Right atrium auricular region (tissue), 2 donors: Measurements from ENCODE around the gene HINT3. TPM values are rescaled to one million over a fixed set of nuclear protein-coding genes. Genes with fewer than 3 reads are reported as not detected.
"Not testable (repeated sequence)": the region's sequence is repeated elsewhere in the genome, so short reads cannot be mapped to it uniquely, and the experiment has no call there.

Source experiments
- DNase-seq: peaks from one replicate; pipeline ENCODE4 v3.0.0-alpha.2; 2019; ENCODE audit warnings: low spot score
- H3K27ac ChIP-seq, 2 donors: fragments of 200-600 bp; sonication (generic); 1 replicate in 1 of 2; 2 replicates in 1 of 2; pipeline ENCODE4 v1.5.1; 2016 to 2019
- H3K27me3 ChIP-seq, 2 donors: fragments of 200-600 bp; sonication (generic); one replicate each; pipeline versions ENCODE4 v1.5.1 to v1.6.0; 2017 to 2019
- H3K36me3 ChIP-seq: fragments of 200-600 bp; sonication (generic); one replicate; pipeline ENCODE4 v1.5.1; 2016
- H3K4me1 ChIP-seq, 2 donors: fragments of 200-600 bp; sonication (generic); one replicate each; pipeline versions ENCODE4 v1.5.1 to v1.6.0; 2017 to 2019
- H3K4me3 ChIP-seq, 2 donors: fragments of 200-600 bp; sonication (generic); 1 replicate in 1 of 2; 2 replicates in 1 of 2; pipeline ENCODE4 v1.5.1; 2017 to 2019; ENCODE audit warnings: mild to moderate bottlenecking in 1 of 2, moderate library complexity in 1 of 2
- H3K9me3 ChIP-seq, 2 donors: fragments of 200-600 bp; sonication (generic); one replicate each; pipeline ENCODE4 v1.5.1; 2019
- total RNA-seq, 2 donors: library from RNA; depleted of rRNA; stranded (reverse); fragments of >200 nt; gene quantifications; one replicate each; pipeline ENCODE4 v1.1.0, GENCODE V29; 2016
- TF ChIP-seq, protein P1 (sequence below), 2 donors: fragments of 200-600 bp; sonication (generic); IDR thresholded peaks; one replicate each; pipeline ENCODE4 v1.5.1; 2019; ENCODE audit warnings: antibody characterized with exemption in 2 of 2

Gene HINT3
- total RNA-seq, 2 donors from 2014 or later: 16.6 to 30.2 TPM

DNA sequence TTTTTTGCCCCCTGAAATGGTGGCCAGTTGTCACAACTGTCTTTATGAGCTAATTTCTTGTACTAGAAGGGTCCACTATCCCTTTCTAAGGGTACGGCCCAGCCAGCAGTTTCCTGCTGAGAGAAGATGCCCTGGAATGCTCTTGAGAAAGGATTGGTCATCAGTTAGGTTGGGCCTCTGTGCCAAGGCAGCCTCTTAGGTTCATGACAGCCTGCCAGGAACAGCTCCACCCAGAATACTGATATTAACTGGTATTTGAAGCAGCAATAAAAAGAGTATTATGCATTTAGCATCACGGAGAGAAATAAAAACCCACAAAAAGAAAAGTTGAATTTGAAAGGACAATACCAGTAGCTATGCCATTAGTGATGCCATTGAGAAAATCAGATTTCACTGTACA lies 9.0 kb upstream of the HINT3 start:
- TF ChIP-seq, protein P1, sequence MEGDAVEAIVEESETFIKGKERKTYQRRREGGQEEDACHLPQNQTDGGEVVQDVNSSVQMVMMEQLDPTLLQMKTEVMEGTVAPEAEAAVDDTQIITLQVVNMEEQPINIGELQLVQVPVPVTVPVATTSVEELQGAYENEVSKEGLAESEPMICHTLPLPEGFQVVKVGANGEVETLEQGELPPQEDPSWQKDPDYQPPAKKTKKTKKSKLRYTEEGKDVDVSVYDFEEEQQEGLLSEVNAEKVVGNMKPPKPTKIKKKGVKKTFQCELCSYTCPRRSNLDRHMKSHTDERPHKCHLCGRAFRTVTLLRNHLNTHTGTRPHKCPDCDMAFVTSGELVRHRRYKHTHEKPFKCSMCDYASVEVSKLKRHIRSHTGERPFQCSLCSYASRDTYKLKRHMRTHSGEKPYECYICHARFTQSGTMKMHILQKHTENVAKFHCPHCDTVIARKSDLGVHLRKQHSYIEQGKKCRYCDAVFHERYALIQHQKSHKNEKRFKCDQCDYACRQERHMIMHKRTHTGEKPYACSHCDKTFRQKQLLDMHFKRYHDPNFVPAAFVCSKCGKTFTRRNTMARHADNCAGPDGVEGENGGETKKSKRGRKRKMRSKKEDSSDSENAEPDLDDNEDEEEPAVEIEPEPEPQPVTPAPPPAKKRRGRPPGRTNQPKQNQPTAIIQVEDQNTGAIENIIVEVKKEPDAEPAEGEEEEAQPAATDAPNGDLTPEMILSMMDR (IDR thresholded peaks at IDR 0.05): no peak
- H3K9me3 ChIP-seq: no peaks in the 10 kb centered on the region
- H3K27me3 ChIP-seq: no peaks in the 10 kb centered on the region
- DNase-seq: no peak
- no peak overlapping the region for H3K4me3 ChIP-seq
- peaks cover 0 to 19% of the 10 kb centered on the region in 2 donors for H3K4me1 ChIP-seq
- no peak overlapping the region for H3K27ac ChIP-seq
- no peaks in the 10 kb centered on the region for H3K36me3 ChIP-seq

DNA sequence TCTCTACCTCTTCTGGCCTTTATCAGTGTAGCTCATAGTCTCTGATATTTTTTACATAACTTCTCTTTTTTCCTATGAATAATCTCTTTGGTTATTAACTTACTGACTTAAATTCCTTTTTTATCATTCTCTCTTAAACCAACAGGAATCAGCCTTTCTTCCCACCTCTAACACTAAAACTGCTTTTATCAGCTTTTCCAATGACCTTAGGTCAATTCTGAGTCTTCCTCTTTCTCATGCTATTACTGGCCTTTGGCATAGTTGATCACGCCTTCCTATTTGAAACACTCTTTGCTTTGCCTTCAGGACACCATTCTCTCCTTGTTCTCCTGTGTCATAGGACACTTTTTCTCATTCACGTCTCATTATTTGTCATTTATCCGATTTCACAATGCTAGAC lies 8.1 kb upstream of the HINT3 start:
- Histone ChIP-seq H3K27me3 (no peaks in the 10 kb centered on the region), H3K27ac (no peak overlapping the region), H3K4me3 (no peak overlapping the region), H3K4me1 (peaks cover 0 to 19% of the 10 kb centered on the region in 2 donors), H3K36me3 (no peaks in the 10 kb centered on the region), H3K9me3 (no peaks in the 10 kb centered on the region)
- TF ChIP-seq, protein P1 (IDR thresholded peaks at IDR 0.05): no peak
- no peak for DNase-seq

DNA sequence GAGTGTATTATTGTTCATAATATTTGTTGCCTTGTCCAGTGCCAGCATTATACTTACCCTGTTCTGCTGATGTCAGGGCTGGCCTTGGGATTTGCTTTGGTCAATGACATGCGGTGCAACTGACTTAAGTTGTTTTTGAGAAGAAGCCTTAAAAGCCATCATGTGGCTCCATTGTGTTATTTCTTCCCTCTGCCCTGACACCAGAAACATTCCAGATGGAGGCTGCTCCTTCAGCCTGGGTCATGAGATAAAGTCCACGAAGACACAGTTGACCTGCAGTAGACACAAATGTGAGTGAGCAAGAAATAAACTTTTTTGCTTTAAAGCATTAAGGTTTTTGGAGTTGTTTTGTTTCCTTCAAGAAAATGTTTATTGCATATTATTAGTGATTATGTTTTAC lies 7.5 kb upstream of the HINT3 start:
- Histone ChIP-seq H3K4me3 (no peak overlapping the region), H3K27me3 (no peaks in the 10 kb centered on the region), H3K4me1 (peaks cover 0 to 19% of the 10 kb centered on the region in 2 donors), H3K27ac (no peak overlapping the region), H3K36me3 (no peaks in the 10 kb centered on the region), H3K9me3 (no peaks in the 10 kb centered on the region)
- DNase-seq: no peak
- TF ChIP-seq, protein P1 (IDR thresholded peaks at IDR 0.05): no peak

DNA sequence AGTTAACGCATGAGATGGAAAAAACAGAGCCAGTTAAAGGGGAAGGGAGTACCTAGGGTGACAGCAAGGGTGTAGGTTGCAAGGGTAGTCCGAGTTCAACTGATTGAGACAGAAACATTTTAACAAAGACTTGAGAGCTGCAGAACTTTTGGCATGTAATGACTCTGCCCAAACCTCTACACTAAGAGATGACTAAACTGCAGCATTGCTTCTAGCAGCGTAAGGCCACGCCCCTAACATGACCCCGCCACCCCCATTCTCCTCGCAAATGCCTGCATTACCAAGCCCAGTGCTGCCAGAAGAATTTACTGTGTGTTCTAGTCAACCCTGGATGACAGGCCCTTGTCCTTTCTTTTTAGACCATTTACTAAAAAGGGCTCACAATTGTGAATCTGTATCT lies 6.3 kb upstream of the HINT3 start:
- Histone ChIP-seq H3K4me3 (no peak overlapping the region), H3K9me3 (no peaks in the 10 kb centered on the region), H3K36me3 (no peaks in the 10 kb centered on the region), H3K27me3 (no peaks in the 10 kb centered on the region), H3K4me1 (peaks cover 0 to 12% of the 10 kb centered on the region in 2 donors), H3K27ac (no peak overlapping the region)
- TF ChIP-seq, protein P1 (IDR thresholded peaks at IDR 0.05): no peak
- no peak for DNase-seq

DNA sequence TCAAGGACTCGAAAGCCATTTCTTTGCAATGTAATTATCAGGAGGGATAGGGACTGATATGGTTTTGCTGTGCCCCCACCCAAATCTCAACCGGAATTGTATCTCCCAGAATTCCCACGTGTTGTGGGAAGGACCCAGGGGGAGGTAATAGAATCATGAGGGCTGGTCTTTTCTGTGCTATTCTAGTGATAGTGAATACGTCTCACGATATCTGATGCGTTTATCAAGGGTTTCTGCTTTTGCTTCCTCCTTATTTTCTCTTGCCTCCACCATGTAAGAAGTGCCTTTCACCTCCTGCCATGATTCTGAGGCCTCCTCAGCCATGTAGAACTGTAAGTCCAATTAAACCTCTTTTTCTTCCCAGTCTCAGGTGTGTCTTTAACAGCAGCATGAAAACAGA lies 5.9 kb upstream of the HINT3 start:
- H3K9me3 ChIP-seq, H3K27ac ChIP-seq, H3K27me3 ChIP-seq, H3K4me1 ChIP-seq, DNase-seq, H3K36me3 ChIP-seq, H3K4me3 ChIP-seq: not testable (repeated sequence)

DNA sequence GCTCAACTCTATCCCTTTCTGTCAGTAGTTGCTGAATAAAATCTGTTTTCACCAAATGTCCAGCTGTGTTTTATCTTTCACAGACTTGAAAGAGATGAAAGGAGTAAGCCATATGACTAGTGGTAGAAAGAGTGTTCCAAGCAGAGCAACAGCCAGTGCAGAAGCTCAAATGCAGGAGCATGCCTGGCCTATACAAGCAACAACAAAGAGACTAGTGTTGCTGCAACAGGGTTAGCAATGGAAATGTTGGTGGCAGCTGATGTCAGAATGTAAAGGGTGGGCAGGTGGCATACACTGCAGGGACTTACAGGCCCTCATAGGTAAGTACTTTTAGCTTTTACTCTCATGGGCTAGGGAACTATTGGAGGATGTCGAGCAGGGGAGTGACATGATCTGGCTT lies 5.2 kb upstream of the HINT3 start:
- Histone ChIP-seq H3K27ac (no peak overlapping the region), H3K4me3 (no peak overlapping the region), H3K36me3 (no peaks in the 10 kb centered on the region), H3K27me3 (no peaks in the 10 kb centered on the region), H3K4me1 (peaks cover 0 to 7% of the 10 kb centered on the region in 2 donors), H3K9me3 (no peaks in the 10 kb centered on the region)
- TF ChIP-seq, protein P1 (IDR thresholded peaks at IDR 0.05): no peak
- no peak for DNase-seq
